Smooth muscle cell (in vitro differentiated cells): ENCODE measurements around the gene ATXN7L2. TPM values are rescaled to one million over a fixed set of nuclear protein-coding genes. Genes with fewer than 3 reads are reported as not detected.

Source experiments
- DNase-seq: peaks from one replicate; lab custom pipeline; 2025; ENCODE audit not compliant: unreplicated experiment; lab: John Stamatoyannopoulos, UW
- H2AFZ ChIP-seq: fragments of 200-600 bp; sonication (generic); 2 replicates; pipeline ENCODE4 v1.6.0; 2016; ENCODE audit warnings: antibody characterized with exemption, low read depth, mild to moderate bottlenecking
- H3F3A ChIP-seq: fragments of 200-600 bp; sonication (generic); 2 replicates; pipeline ENCODE4 v1.6.0; 2017; ENCODE audit warnings: antibody characterized with exemption, low read depth
- H3K27ac ChIP-seq: fragments of 200-600 bp; sonication (generic); 2 replicates; pipeline ENCODE4 v1.5.1; 2016; ENCODE audit warnings: low read depth, mild to moderate bottlenecking
- H3K27me3 ChIP-seq: fragments of 200-600 bp; sonication (generic); 2 replicates; pipeline ENCODE4 v1.6.1; 2016; ENCODE audit warnings: low read depth, mild to moderate bottlenecking
- H3K36me3 ChIP-seq: fragments of 200-600 bp; sonication (generic); 2 replicates; pipeline ENCODE4 v1.5.1; 2016; ENCODE audit warnings: low read depth
- H3K4me1 ChIP-seq: fragments of 200-600 bp; sonication (generic); 2 replicates; pipeline ENCODE4 v1.5.1; 2016; ENCODE audit warnings: low read depth
- H3K4me2 ChIP-seq: fragments of 200-600 bp; sonication (generic); 2 replicates; pipeline ENCODE4 v1.6.0; 2016; ENCODE audit warnings: mild to moderate bottlenecking
- H3K4me3 ChIP-seq: fragments of 200-600 bp; sonication (generic); 2 replicates; pipeline ENCODE4 v1.5.1; 2016; ENCODE audit warnings: mild to moderate bottlenecking
- H3K79me2 ChIP-seq: fragments of 200-600 bp; sonication (generic); 2 replicates; pipeline ENCODE4 v1.6.0; 2016; ENCODE audit warnings: low read depth, mild to moderate bottlenecking
- H3K9ac ChIP-seq: fragments of 200-600 bp; sonication (generic); 2 replicates; pipeline ENCODE4 v1.6.0; 2016; ENCODE audit warnings: low read depth
- H3K9me3 ChIP-seq: fragments of 200-600 bp; sonication (generic); replicated peaks from 2 replicates; pipeline ENCODE4 v1.5.1; 2016; ENCODE audit warnings: low read depth
- H4K20me1 ChIP-seq: fragments of 200-600 bp; sonication (generic); 2 replicates; pipeline ENCODE4 v1.6.0; 2016; ENCODE audit warnings: low read depth
- CTCF ChIP-seq: fragments of 200-600 bp; sonication (generic); IDR thresholded peaks from 2 replicates; pipeline ENCODE4 v1.5.1; 2017; ENCODE audit warnings: borderline replicate concordance, mild to moderate bottlenecking, antibody characterized with exemption; ENCODE audit not compliant: insufficient read depth, poor library complexity, severe bottlenecking
- WGBS: methylation state at CpG from one replicate; pipeline ENCODE4 v1.1.7; 2016; ENCODE audit warnings: low lambda C conversion rate; 5-methylcytosine and 5-hydroxymethylcytosine counted together
- polyA plus RNA-seq: library from polyadenylated mRNA; unstranded; fragments of >200 nt; fragmentation: Nextera tagmentation; extraction: Ambion mirVana; gene quantifications from 2 replicates; pipeline ENCODE4 v1.2.1, GENCODE V29; 2016
- total RNA-seq: library from RNA; depleted of rRNA; stranded (reverse); fragments of >200 nt; gene quantifications from 2 replicates; pipeline ENCODE4 v1.2.3, GENCODE V29; 2014

The ATXN7L2 gene
- total and polyA plus RNA-seq, 2 experiments from 2014 or later = 1.9 to 6.2 TPM

GRCh38 chr1:109490029-109490933 lies 6.6 kb downstream of the ATXN7L2 start:
- H3K79me2 ChIP-seq = peaks cover 8% of the 10 kb centered on the region
- H3K36me3 ChIP-seq = no peaks in the 10 kb centered on the region
- no peak overlapping the region for H3K9ac ChIP-seq
- peak; percentile 16 for DNase-seq
- H2AFZ ChIP-seq = no peak overlapping the region
- H3K27me3 ChIP-seq = no peaks in the 10 kb centered on the region
- peak; percentile 78 for TF ChIP-seq CTCF
- H3K4me2 ChIP-seq = no peak overlapping the region
- H4K20me1 ChIP-seq = no peaks in the 10 kb centered on the region
- 93% methylated on average over 11 of the region's 11 CpGs for WGBS
- peaks cover 4% of the 10 kb centered on the region for H3K4me1 ChIP-seq
- no peak overlapping the region for H3K27ac ChIP-seq
- no peaks in the 10 kb centered on the region for H3K9me3 ChIP-seq
- no peaks in the 10 kb centered on the region for H3F3A ChIP-seq
- H3K4me3 ChIP-seq = no peak overlapping the region

DNA sequence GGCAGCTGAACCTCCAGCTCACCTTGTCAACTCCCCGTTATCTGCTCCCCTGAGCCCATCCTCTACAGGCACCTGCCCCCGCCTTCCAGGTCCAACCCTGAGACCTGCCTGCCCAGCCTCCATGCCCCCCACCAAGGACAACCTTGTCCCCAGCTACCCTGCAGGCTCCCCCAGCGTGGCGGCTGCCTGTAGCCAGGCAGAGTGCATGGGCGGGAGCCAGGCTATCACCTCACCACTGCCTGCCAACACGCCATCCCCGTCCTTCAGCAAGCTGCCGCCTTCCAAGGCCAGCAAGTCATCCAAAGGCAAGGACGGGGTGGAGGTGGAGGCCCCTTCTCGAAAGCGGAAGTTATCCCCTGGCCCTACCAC lies 7.2 kb downstream of the ATXN7L2 start:
- Histone ChIP-seq H3K27ac (no peak overlapping the region), H3K27me3 (no peaks in the 10 kb centered on the region), H3K4me1 (peaks cover 4% of the 10 kb centered on the region), H3K9me3 (no peaks in the 10 kb centered on the region), H3F3A (no peaks in the 10 kb centered on the region), H3K4me3 (no peak overlapping the region), H2AFZ (no peak overlapping the region), H3K9ac (no peak overlapping the region), H3K79me2 (peaks cover 8% of the 10 kb centered on the region), H3K36me3 (no peaks in the 10 kb centered on the region), H3K4me2 (no peak overlapping the region), H4K20me1 (no peaks in the 10 kb centered on the region)
- WGBS = 93% methylated on average over 11 of the region's 11 CpGs
- DNase-seq = no peak
- TF ChIP-seq CTCF = no peak

DNA sequence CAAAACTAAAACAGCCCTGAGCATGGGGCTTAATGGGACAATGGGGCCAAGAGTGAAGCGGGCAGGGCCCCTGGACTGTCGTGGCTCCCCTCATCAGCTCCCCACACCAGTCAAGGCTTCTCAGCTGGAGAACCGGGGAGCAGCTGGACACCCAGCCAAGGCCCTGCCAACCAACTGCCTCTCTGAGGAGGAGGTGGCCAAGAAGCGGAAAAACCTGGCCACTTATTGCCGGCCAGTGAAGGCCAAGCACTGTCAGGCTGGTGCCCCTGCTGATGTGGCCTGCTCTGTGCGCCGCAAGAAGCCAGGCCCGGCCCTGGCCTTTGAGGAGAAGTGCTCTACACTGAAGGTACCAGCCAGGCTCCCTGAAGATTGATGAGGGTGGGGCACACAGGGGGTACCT lies 7.7 kb downstream of the ATXN7L2 start:
- no peak for DNase-seq
- Histone ChIP-seq H3K9ac (no peak overlapping the region), H3K4me1 (peaks cover 4% of the 10 kb centered on the region), H3K79me2 (peaks cover 8% of the 10 kb centered on the region), H3K27ac (no peak overlapping the region), H3K36me3 (no peaks in the 10 kb centered on the region), H2AFZ (no peak overlapping the region), H3K4me3 (no peak overlapping the region), H3K4me2 (no peak overlapping the region), H3K9me3 (no peaks in the 10 kb centered on the region), H3F3A (no peaks in the 10 kb centered on the region), H3K27me3 (no peaks in the 10 kb centered on the region), H4K20me1 (no peaks in the 10 kb centered on the region)
- TF ChIP-seq CTCF = no peak
- 96% methylated on average over 8 of the region's 8 CpGs for WGBS

- TF ChIP-seq CTCF = no peak
- H3K4me3 ChIP-seq = no peak overlapping the region
- H3K79me2 ChIP-seq = peaks cover 8% of the 10 kb centered on the region
- no peaks in the 10 kb centered on the region for H3F3A ChIP-seq
- 83% methylated on average over 4 of the region's 4 CpGs for WGBS
- peaks cover 4% of the 10 kb centered on the region for H3K4me1 ChIP-seq
- H3K9me3 ChIP-seq = no peaks in the 10 kb centered on the region
- H2AFZ ChIP-seq = no peak overlapping the region
- no peak overlapping the region for H3K9ac ChIP-seq
- no peaks in the 10 kb centered on the region for H3K27me3 ChIP-seq
- no peak for DNase-seq
- no peaks in the 10 kb centered on the region for H3K36me3 ChIP-seq
- H3K27ac ChIP-seq = no peak overlapping the region
- no peak overlapping the region for H3K4me2 ChIP-seq
- H4K20me1 ChIP-seq = no peaks in the 10 kb centered on the region
Measured at GRCh38 chr1:109492779-109493178, 9.1 kb downstream of the ATXN7L2 start.
